H9 (cell line): ENCODE measurements around the gene NKAIN2. TPM values are rescaled to one million over a fixed set of nuclear protein-coding genes. Genes with fewer than 3 reads are reported as not detected.

Experiments
- DNase-seq: peaks from one replicate; pipeline ENCODE4 v3.0.0-alpha.2; 2017
- H2AFZ ChIP-seq: one replicate; pipeline ENCODE4 v1.6.1; 2013; ENCODE audit warnings: mild to moderate bottlenecking, low read length, control low read depth, moderate library complexity
- H2AK5ac ChIP-seq: 2 replicates; pipeline ENCODE4 v1.6.1; 2013; ENCODE audit warnings: low read length, control low read depth, mixed read lengths; ENCODE audit not compliant: insufficient read length
- H2BK120ac ChIP-seq: one replicate; pipeline ENCODE4 v1.6.1; 2013; ENCODE audit warnings: low read depth, mild to moderate bottlenecking, low read length, control low read depth, inconsistent platforms; ENCODE audit not compliant: poor library complexity, severe bottlenecking
- H2BK12ac ChIP-seq: 2 replicates; pipeline ENCODE4 v1.6.1; 2013; ENCODE audit warnings: low read length, control low read depth, mixed read lengths, low read depth; ENCODE audit not compliant: insufficient read length
- H2BK15ac ChIP-seq: 2 replicates; pipeline ENCODE4 v1.6.1; 2013; ENCODE audit warnings: low read depth, low read length, control low read depth
- H2BK20ac ChIP-seq: one replicate; pipeline ENCODE4 v1.6.1; 2013; ENCODE audit warnings: low read depth, mild to moderate bottlenecking, low read length, control low read depth, inconsistent platforms; ENCODE audit not compliant: poor library complexity, severe bottlenecking
- H2BK5ac ChIP-seq: 2 replicates; pipeline ENCODE4 v1.6.1; 2013; ENCODE audit warnings: low read length, control low read depth, mixed read lengths; ENCODE audit not compliant: insufficient read length
- H3K14ac ChIP-seq: 2 replicates; pipeline ENCODE4 v1.6.1; 2013; ENCODE audit warnings: low read length, control low read depth; ENCODE audit not compliant: insufficient read depth
- H3K18ac ChIP-seq: 2 replicates; pipeline ENCODE4 v1.6.1; 2013; ENCODE audit warnings: low read depth, mild to moderate bottlenecking, mixed read lengths, low read length, control low read depth; ENCODE audit not compliant: insufficient read length
- H3K23ac ChIP-seq: 2 replicates; pipeline ENCODE4 v1.6.1; 2013; ENCODE audit warnings: low read length, control low read depth, mixed read lengths, low read depth; ENCODE audit not compliant: insufficient read length
- H3K23me2 ChIP-seq: 2 replicates; pipeline ENCODE4 v1.6.1; 2013; ENCODE audit warnings: low read depth, mild to moderate bottlenecking, mixed read lengths, low read length, control low read depth; ENCODE audit not compliant: insufficient read length, poor library complexity, severe bottlenecking
- H3K27ac ChIP-seq: 2 replicates; pipeline ENCODE4 v1.5.1; 2013; ENCODE audit warnings: low read length, control low read depth, mixed read lengths, low read depth; ENCODE audit not compliant: insufficient read length
- H3K27me3 ChIP-seq: 2 replicates; pipeline ENCODE4 v1.6.1; 2013; ENCODE audit warnings: low read length, control low read depth, inconsistent platforms; ENCODE audit not compliant: insufficient read depth
- H3K4ac ChIP-seq: 2 replicates; pipeline ENCODE4 v1.6.1; 2013; ENCODE audit warnings: low read depth, mild to moderate bottlenecking, control low read depth, inconsistent platforms, low read length, moderate library complexity
- H3K4me1 ChIP-seq: 2 replicates; pipeline ENCODE4 v1.6.1; 2013; ENCODE audit warnings: low read length, control low read depth, inconsistent platforms; ENCODE audit not compliant: insufficient read depth
- H3K4me2 ChIP-seq: 2 replicates; pipeline ENCODE4 v1.6.1; 2013; ENCODE audit warnings: low read length, control low read depth, mixed read lengths; ENCODE audit not compliant: insufficient read length, insufficient read depth
- H3K56ac ChIP-seq: 2 replicates; pipeline ENCODE4 v1.6.1; 2013; ENCODE audit warnings: low read depth, mild to moderate bottlenecking, mixed read lengths, low read length, control low read depth; ENCODE audit not compliant: insufficient read length
- H3K79me1 ChIP-seq: 2 replicates; pipeline ENCODE4 v1.6.1; 2013; ENCODE audit warnings: low read depth, mild to moderate bottlenecking, moderate library complexity, low read length, control low read depth, inconsistent platforms; ENCODE audit not compliant: insufficient read depth, poor library complexity, severe bottlenecking
- H3K79me2 ChIP-seq: 2 replicates; pipeline ENCODE4 v1.6.1; 2013; ENCODE audit warnings: low read length, control low read depth, inconsistent platforms; ENCODE audit not compliant: insufficient read depth
- H3K9ac ChIP-seq: 2 replicates; pipeline ENCODE4 v1.6.1; 2013; ENCODE audit warnings: low read length, control low read depth, mixed read lengths; ENCODE audit not compliant: insufficient read length; ENCODE audit errors: extremely low read depth
- H3K9me3 ChIP-seq: one replicate; pipeline ENCODE4 v1.6.1; 2013; ENCODE audit warnings: low read depth, low read length, inconsistent platforms; ENCODE audit not compliant: control insufficient read depth
- H3T11ph ChIP-seq: one replicate; pipeline ENCODE4 v1.6.1; 2013; ENCODE audit warnings: mild to moderate bottlenecking, low read length, control low read depth, inconsistent platforms
- H4K20me1 ChIP-seq: one replicate; pipeline ENCODE4 v1.6.1; 2013; ENCODE audit not compliant: control insufficient read depth, insufficient read length, insufficient read depth
- H4K5ac ChIP-seq: 2 replicates; pipeline ENCODE4 v1.6.1; 2013; ENCODE audit warnings: low read depth, mild to moderate bottlenecking, mixed read lengths, low read length, control low read depth; ENCODE audit not compliant: insufficient read length
- H4K8ac ChIP-seq: replicated peaks from 2 replicates; pipeline ENCODE4 v1.6.1; 2013; ENCODE audit warnings: low read length, control low read depth, mixed read lengths, low read depth; ENCODE audit not compliant: insufficient read length
- H4K91ac ChIP-seq: 2 replicates; pipeline ENCODE4 v1.6.1; 2013; ENCODE audit warnings: low read depth, mild to moderate bottlenecking, moderate library complexity, mixed read lengths, low read length, control low read depth; ENCODE audit not compliant: insufficient read length
- H3K27ac Mint-ChIP-seq, 3 experiments: 2 replicates in 2 of 3; 3 replicates in 1 of 3; pipeline ENCODE4 v1.8.0; 2020 to 2021; ENCODE audit warnings: mixed read lengths in 3 of 3, mild to moderate bottlenecking in 1 of 3, moderate library complexity in 1 of 3
- H3K27me3 Mint-ChIP-seq: 2 replicates; pipeline ENCODE4 v1.8.0; 2021; ENCODE audit warnings: low read depth, mild to moderate bottlenecking, moderate library complexity, mixed read lengths
- H3K36me3 Mint-ChIP-seq, 3 experiments: 2 replicates in 2 of 3; 3 replicates in 1 of 3; pipeline ENCODE4 v1.8.0; 2020 to 2021; ENCODE audit warnings: low read depth in 3 of 3, mixed read lengths in 3 of 3; ENCODE audit not compliant: insufficient read depth in 1 of 3
- H3K4me1 Mint-ChIP-seq, 2 experiments: 2 replicates each; pipeline ENCODE4 v1.8.0; 2020; ENCODE audit warnings: mixed read lengths in 2 of 2
- H3K4me3 Mint-ChIP-seq, 2 experiments: 2 replicates in 1 of 2; 3 replicates in 1 of 2; pipeline ENCODE4 v1.8.0; 2020 to 2021; ENCODE audit warnings: mild to moderate bottlenecking in 2 of 2, mixed read lengths in 2 of 2, moderate library complexity in 1 of 2
- H3K9me3 Mint-ChIP-seq, 2 experiments: 2 replicates in 1 of 2; 3 replicates in 1 of 2; pipeline ENCODE4 v1.8.0; 2020; ENCODE audit warnings: mild to moderate bottlenecking in 2 of 2, mixed read lengths in 2 of 2, moderate library complexity in 1 of 2
- CTCF ChIP-seq: fragments of 200-600 bp; sonication (generic); conservative IDR thresholded peaks from 3 replicates; pipeline ENCODE4 v1.8.0; 2021; ENCODE audit warnings: antibody characterized with exemption, mild to moderate bottlenecking
- total RNA-seq: library from RNA; stranded (reverse); gene quantifications from 2 replicates; pipeline ENCODE4 v1.2.1, GENCODE V29; 2021

The NKAIN2 gene
- total RNA-seq, 1 experiment from 2014 or later = 0.17 TPM

GRCh38 chr6:124822204-124822613, 1018.5 kb downstream of the NKAIN2 start:
- H3K9ac ChIP-seq = no peak overlapping the region
- no peak overlapping the region for H4K8ac ChIP-seq
- TF ChIP-seq CTCF = no peak
- H3K79me2 ChIP-seq = no peaks in the 10 kb centered on the region
- H3K4me2 ChIP-seq = no peak overlapping the region
- no peak overlapping the region for H2BK12ac ChIP-seq
- H3K23me2 ChIP-seq = no peaks in the 10 kb centered on the region
- no peak overlapping the region for H2BK20ac ChIP-seq
- no peak overlapping the region for H3K18ac ChIP-seq
- no peak overlapping the region for H2BK15ac ChIP-seq
- Mint-ChIP-seq H3K36me3 (no peaks in the 10 kb centered on the region), H3K4me1 (no peaks in the 10 kb centered on the region; a peak in 1 of 4 replicates), H3K27me3 (no peaks in the 10 kb centered on the region; the same call in 1 of the 2 replicates), H3K9me3 (no peaks in the 10 kb centered on the region; a peak in 1 of 5 replicates), H3K4me3 (no peak overlapping the region), H3K27ac (no peak overlapping the region)
- H3K27me3 ChIP-seq = no peaks in the 10 kb centered on the region
- H4K91ac ChIP-seq = no peak overlapping the region
- DNase-seq = no peak
- H3K4ac ChIP-seq = no peak overlapping the region
- H4K5ac ChIP-seq = no peak overlapping the region
- H2AK5ac ChIP-seq = no peak overlapping the region
- no peak overlapping the region for H3K56ac ChIP-seq
- H3K79me1 ChIP-seq = no peaks in the 10 kb centered on the region
- H2BK120ac ChIP-seq = no peak overlapping the region
- H2BK5ac ChIP-seq = no peak overlapping the region
- H3K14ac ChIP-seq = no peak overlapping the region
- no peaks in the 10 kb centered on the region for H3K4me1 ChIP-seq
- H3K23ac ChIP-seq = no peak overlapping the region
- H3T11ph ChIP-seq = no peak overlapping the region
- H3K27ac ChIP-seq = no peak overlapping the region
- H2AFZ ChIP-seq = no peak overlapping the region
- H3K9me3 ChIP-seq = no peaks in the 10 kb centered on the region
- no peaks in the 10 kb centered on the region for H4K20me1 ChIP-seq
